GM18508 (cell line): ENCODE measurements around the gene CDH13.

Experiments
- ATAC-seq: cut with Tn5 transposase; IDR thresholded peaks from one replicate; pipeline ENCODE4 v1.9.1; 2021; ENCODE audit warnings: moderate number of reproducible peaks; ENCODE audit not compliant: insufficient read depth, unreplicated experiment

The CDH13 gene

GRCh38 chr16:83742124-83742899 lies 1115.5 kb downstream of the CDH13 start:
- ATAC-seq = no peak

- ATAC-seq = no peak
Observed at GRCh38 chr16:83743241-83743640, 1116.5 kb downstream of the CDH13 start.

- no peak for ATAC-seq
Observed at GRCh38 chr16:83743720-83744119, 1117.0 kb downstream of the CDH13 start.

GRCh38 chr16:83744441-83744981 lies 1117.7 kb downstream of the CDH13 start:
- no peak for ATAC-seq

DNA sequence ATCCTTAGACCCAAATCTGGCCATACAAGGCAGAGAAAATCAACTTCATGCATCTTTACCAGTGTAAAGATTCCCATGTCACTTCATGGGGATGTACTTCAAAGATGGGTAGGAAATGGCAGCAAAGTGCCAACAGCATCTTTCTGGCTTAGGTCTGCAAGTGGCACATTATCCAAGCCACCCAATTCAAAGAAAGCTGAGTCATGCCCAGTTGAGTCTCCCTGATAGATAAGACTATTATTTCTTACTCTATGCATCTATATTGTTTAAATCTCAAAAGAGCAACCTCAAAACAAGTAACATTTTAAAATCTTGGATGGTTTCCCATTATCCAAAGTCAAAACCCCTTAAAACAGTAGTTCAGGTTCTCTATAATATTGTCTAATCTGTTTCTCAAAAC lies 1119.8 kb downstream of the CDH13 start:
- no peak for ATAC-seq

GRCh38 chr16:83747936-83748335 lies 1121.2 kb downstream of the CDH13 start:
- no peak for ATAC-seq

- no peak for ATAC-seq
Observed at GRCh38 chr16:83755391-83755790, 1128.6 kb downstream of the CDH13 start.

DNA sequence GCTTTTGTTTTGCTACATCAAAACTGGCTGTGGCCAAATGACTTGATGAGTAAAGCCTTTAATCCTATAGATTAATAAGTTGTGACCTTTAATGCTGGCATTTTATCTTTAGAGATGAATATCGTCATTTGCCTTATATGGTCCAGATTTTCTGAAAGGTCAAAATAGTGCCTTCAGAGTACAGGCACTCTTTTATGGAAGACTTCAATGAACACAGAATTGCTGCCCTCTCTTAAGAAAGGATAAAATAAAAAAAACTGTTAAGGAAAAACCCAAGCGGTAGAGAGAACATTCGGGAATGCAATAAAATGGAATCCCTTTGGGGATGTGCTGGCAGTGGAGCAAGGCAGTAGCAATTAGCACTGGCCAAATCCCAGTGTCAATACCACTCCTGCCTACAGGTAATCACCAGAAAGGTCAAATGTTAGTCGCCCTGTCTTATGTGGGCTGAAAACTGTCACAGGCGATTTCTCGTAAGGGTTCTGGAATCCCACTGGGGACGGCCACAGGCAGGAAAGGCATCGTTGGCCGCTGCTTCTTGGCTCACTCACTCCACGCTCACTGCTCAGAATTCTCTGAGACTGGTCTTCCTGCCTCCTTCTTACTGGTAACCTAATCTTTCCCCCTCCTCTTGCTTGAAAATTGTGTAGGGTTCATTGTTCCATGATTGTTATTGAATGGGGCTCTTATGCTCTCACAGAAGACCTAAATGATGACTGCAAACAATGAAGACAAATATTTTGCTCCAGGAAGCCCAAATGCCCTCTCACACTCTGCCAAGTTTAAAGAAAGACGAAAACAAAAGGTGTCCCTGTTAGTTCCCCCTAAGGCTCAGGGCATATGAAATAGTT lies 1135.6 kb downstream of the CDH13 start:
- no peak for ATAC-seq

- ATAC-seq = no peak
Observed at GRCh38 chr16:83762992-83763358, 1136.2 kb downstream of the CDH13 start.

DNA sequence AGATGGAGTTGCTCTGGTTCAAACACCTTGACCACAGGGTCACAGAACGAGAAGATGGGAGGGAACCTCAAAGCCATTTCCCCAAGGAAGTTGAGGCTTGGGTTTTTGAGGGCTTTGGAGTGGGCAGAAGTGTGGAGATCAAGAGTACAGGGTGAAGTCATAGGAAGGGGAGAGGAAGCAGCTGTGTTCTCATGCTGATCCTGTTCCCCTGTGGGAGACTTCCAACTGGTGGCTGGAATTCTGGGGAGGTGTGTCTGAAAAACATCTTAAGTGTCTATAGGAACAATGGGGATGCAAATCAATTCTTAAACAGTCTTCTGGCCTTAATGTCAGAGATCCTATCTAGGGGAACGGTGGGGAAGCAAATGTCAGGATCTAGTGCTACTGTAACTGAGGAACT lies 1142.2 kb downstream of the CDH13 start:
- ATAC-seq = no peak

GRCh38 chr16:83769397-83770008 lies 1142.7 kb downstream of the CDH13 start:
- ATAC-seq = no peak

- no peak for ATAC-seq
Observed at GRCh38 chr16:83771306-83771942, 1144.7 kb downstream of the CDH13 start.

DNA sequence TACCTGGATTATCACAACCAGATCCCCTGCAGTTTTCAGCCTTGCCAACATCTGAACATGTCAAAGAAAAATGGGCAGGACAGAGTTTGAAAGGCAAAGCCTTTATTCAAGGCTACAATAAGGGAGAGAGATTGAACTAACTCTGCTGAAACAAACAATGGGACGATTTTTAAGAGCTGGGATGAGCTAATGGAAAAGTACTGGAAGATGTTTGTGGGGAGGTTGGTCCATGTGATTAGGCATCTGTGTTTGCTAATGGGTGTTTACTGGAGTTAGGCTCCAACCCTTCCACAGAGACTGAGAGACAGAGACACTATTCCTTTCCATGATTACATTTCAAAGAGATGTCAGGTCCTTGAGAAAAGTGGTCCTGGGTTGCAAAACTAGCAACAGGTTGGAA lies 1146.0 kb downstream of the CDH13 start:
- no peak for ATAC-seq

GRCh38 chr16:83774066-83774465 lies 1147.3 kb downstream of the CDH13 start:
- no peak for ATAC-seq

DNA sequence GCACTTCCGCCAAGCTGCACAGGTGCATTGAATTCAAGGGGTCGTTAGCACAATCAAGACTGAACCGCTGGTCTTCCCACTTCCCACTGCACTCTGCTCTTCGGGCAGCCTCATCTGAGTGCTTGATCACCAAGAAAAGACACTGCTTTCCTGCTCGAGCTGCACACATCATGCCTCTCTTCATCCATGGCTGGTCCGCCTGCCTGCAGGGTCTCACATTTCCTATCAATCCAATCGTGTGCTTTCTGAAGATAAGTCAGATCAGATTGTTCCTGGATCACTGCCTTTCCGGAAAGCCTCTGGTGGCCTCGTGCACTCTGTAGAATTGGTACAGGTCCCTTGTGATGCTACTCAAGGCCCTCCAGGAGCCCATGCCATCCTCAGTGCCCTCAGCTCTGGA lies 1150.2 kb downstream of the CDH13 start:
- ATAC-seq = no peak

- no peak for ATAC-seq
Observed at GRCh38 chr16:83779886-83780285, 1153.1 kb downstream of the CDH13 start.

DNA sequence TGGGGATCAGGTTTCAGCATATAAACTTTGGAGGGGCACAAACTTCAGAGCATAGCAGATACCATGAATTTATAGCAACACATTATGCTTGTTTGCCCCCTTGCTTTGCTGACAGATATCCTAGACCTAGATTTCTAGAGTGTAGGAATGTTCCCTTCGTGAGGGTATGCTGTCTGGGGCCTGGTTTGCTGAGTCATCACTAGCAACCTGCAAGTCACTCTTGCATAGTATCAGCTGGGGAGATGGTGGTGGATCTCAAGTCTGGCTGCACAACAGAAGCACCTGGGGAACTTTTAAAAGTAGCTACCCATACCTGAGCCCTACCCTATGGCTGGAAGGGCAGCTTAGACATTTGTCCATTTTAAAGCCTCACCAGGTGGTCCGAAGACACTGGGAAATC lies 1158.7 kb downstream of the CDH13 start:
- ATAC-seq = no peak

GRCh38 chr16:83789642-83790401 lies 1163.1 kb downstream of the CDH13 start:
- no peak for ATAC-seq

DNA sequence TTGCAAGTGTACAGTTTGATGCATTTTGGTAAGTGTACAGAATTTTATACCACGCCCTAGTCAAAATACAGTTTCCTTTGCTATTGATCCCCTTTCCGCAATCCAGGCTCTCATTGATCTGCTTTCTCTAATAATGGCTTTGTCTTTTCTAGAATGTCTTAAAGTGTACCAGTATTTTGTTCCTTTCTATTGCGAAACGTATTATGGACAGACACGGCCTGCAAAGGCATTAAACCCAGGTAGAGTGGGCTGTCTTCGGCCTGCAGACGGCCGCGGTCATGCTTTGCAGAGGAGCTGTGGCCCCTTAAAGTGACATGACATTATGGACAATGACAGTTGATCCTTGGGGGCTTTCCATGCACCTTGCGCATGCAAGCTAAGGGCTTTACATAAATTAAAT lies 1165.1 kb downstream of the CDH13 start:
- no peak for ATAC-seq

- ATAC-seq = no peak
Observed at GRCh38 chr16:83792391-83792790, 1165.6 kb downstream of the CDH13 start.
